WTC11 (cell line): ENCODE measurements around the gene NKX2-1.

Experiments
- CREB1 ChIP-seq: sonication (generic); formaldehyde crosslinking; IDR thresholded peaks from 2 replicates; pipeline ENCODE4 v1.8.0; 2023; ENCODE audit warnings: mild to moderate bottlenecking, missing genetic modification reagents
- EMX1 ChIP-seq: fragments of 250-450 bp; sonication (Bioruptor Pico); IDR thresholded peaks from 2 replicates; pipeline ENCODE4 v1.8.0; 2021; ENCODE audit warnings: mild to moderate bottlenecking
- JAZF1 ChIP-seq: fragments of 250-450 bp; sonication (Bioruptor Pico); IDR thresholded peaks from 2 replicates; pipeline ENCODE4 v1.9.0; 2021; ENCODE audit warnings: moderate library complexity, mild to moderate bottlenecking, inconsistent platforms
- KAT7 ChIP-seq: sonication (generic); formaldehyde crosslinking; IDR thresholded peaks from 2 replicates; pipeline ENCODE4 v1.8.1; 2023; ENCODE audit warnings: missing genetic modification reagents, mild to moderate bottlenecking, borderline replicate concordance
- MXD4 ChIP-seq: fragments of 250-450 bp; sonication (Bioruptor Pico); IDR thresholded peaks from 2 replicates; pipeline ENCODE4 v1.8.0; 2021; ENCODE audit warnings: mild to moderate bottlenecking, moderate library complexity, borderline replicate concordance
- NFYB ChIP-seq: sonication (generic); formaldehyde crosslinking; conservative IDR thresholded peaks from 2 replicates; pipeline ENCODE4 v1.8.0; 2022; ENCODE audit warnings: low read depth, missing genetic modification reagents
- NR2C2 ChIP-seq: sonication (generic); formaldehyde crosslinking; IDR thresholded peaks from 2 replicates; pipeline ENCODE4 v1.8.0; 2022; ENCODE audit warnings: mild to moderate bottlenecking, missing genetic modification reagents
- TF ChIP-seq, protein P1 (sequence below): fragments of 200-600 bp; IDR thresholded peaks from 2 replicates; pipeline ENCODE4 v1.8.0; 2022; ENCODE audit warnings: antibody characterized with exemption
- TF ChIP-seq, protein P2 (sequence below): sonication (generic); formaldehyde crosslinking; IDR thresholded peaks from 2 replicates; pipeline ENCODE4 v1.8.0; 2022; ENCODE audit warnings: mild to moderate bottlenecking, missing genetic modification reagents
- TF ChIP-seq, protein P3 (sequence below): sonication (generic); formaldehyde crosslinking; IDR thresholded peaks from 2 replicates; pipeline ENCODE4 v1.8.1; 2023; ENCODE audit warnings: mild to moderate bottlenecking, missing genetic modification reagents, moderate library complexity

- TF ChIP-seq, protein P1, sequence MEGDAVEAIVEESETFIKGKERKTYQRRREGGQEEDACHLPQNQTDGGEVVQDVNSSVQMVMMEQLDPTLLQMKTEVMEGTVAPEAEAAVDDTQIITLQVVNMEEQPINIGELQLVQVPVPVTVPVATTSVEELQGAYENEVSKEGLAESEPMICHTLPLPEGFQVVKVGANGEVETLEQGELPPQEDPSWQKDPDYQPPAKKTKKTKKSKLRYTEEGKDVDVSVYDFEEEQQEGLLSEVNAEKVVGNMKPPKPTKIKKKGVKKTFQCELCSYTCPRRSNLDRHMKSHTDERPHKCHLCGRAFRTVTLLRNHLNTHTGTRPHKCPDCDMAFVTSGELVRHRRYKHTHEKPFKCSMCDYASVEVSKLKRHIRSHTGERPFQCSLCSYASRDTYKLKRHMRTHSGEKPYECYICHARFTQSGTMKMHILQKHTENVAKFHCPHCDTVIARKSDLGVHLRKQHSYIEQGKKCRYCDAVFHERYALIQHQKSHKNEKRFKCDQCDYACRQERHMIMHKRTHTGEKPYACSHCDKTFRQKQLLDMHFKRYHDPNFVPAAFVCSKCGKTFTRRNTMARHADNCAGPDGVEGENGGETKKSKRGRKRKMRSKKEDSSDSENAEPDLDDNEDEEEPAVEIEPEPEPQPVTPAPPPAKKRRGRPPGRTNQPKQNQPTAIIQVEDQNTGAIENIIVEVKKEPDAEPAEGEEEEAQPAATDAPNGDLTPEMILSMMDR = no peak
- TF ChIP-seq NR2C2 (CRISPR knock-in tag) (no peak), JAZF1 (no peak), CREB1 (CRISPR knock-in tag) (no peak), EMX1 (CRISPR knock-in tag) (no peak), KAT7 (CRISPR knock-in tag) (no peak), MXD4 (CRISPR knock-in tag) (no peak), NFYB (CRISPR knock-in tag) (no peak)
- TF ChIP-seq, protein P2, sequence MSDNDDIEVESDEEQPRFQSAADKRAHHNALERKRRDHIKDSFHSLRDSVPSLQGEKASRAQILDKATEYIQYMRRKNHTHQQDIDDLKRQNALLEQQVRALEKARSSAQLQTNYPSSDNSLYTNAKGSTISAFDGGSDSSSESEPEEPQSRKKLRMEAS (CRISPR knock-in tag) = no peak
- TF ChIP-seq, protein P3, sequence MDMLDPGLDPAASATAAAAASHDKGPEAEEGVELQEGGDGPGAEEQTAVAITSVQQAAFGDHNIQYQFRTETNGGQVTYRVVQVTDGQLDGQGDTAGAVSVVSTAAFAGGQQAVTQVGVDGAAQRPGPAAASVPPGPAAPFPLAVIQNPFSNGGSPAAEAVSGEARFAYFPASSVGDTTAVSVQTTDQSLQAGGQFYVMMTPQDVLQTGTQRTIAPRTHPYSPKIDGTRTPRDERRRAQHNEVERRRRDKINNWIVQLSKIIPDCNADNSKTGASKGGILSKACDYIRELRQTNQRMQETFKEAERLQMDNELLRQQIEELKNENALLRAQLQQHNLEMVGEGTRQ (CRISPR knock-in tag) = no peak
Observed at GRCh38 chr14:36507847-36508417, 12.1 kb downstream of the NKX2-1 start.
